Astrocyte (in vitro differentiated cells and primary cell): ENCODE measurements around the gene SOAT2. TPM values are rescaled to one million over a fixed set of nuclear protein-coding genes. Genes with fewer than 3 reads are reported as not detected.
"Not testable (repeated sequence)": the region's sequence is repeated elsewhere in the genome, so short reads cannot be mapped to it uniquely, and the experiment has no call there.

Experiments
- DNase-seq: peaks from one replicate; pipeline ENCODE4 v3.0.0-alpha.2; 2010; ENCODE audit warnings: low read depth
- FAIRE-seq: peaks from 2 replicates; lab custom pipeline; 2011; peaks lifted over from hg19 to GRCh38; lab: Jason Lieb, UNC
- H2AFZ ChIP-seq: 2 replicates; pipeline ENCODE4 v1.6.0; 2012; ENCODE audit warnings: low read depth, low read length, inconsistent platforms
- H3K27ac ChIP-seq: 2 replicates; pipeline ENCODE4 v1.5.1; 2011; ENCODE audit warnings: low read depth, low read length, inconsistent platforms
- H3K27me3 ChIP-seq: 2 replicates; pipeline ENCODE4 v1.6.0; 2011; ENCODE audit warnings: low read length, inconsistent platforms; ENCODE audit not compliant: insufficient read depth
- H3K36me3 ChIP-seq: 2 replicates; pipeline ENCODE4 v1.5.1; 2011; ENCODE audit warnings: low read length, inconsistent platforms; ENCODE audit not compliant: insufficient read depth
- H3K4me1 ChIP-seq: 2 replicates; pipeline ENCODE4 v1.5.1; 2011; ENCODE audit warnings: low read length, inconsistent platforms; ENCODE audit not compliant: insufficient read depth
- H3K4me2 ChIP-seq: 2 replicates; pipeline ENCODE4 v1.6.0; 2012; ENCODE audit warnings: low read length, inconsistent platforms
- H3K4me3 ChIP-seq: 2 replicates; pipeline ENCODE4 v1.5.1; 2011; ENCODE audit warnings: low read depth, mild to moderate bottlenecking, low read length, inconsistent platforms; ENCODE audit not compliant: insufficient read depth
- H3K79me2 ChIP-seq: 2 replicates; pipeline ENCODE4 v1.6.0; 2012; ENCODE audit warnings: mild to moderate bottlenecking, low read length, inconsistent platforms; ENCODE audit not compliant: insufficient read depth
- H3K9ac ChIP-seq: 2 replicates; pipeline ENCODE4 v1.6.0; 2012; ENCODE audit warnings: mild to moderate bottlenecking, low read length, inconsistent platforms
- H3K9me3 ChIP-seq: 2 replicates; pipeline ENCODE4 v1.5.1; 2012; ENCODE audit warnings: low read depth, mild to moderate bottlenecking, low read length, inconsistent platforms; ENCODE audit not compliant: insufficient read depth
- H4K20me1 ChIP-seq: 2 replicates; pipeline ENCODE4 v1.6.0; 2012; ENCODE audit warnings: low read length, inconsistent platforms; ENCODE audit not compliant: insufficient read depth
- H3K27ac Mint-ChIP-seq: one replicate; pipeline ENCODE4 v1.8.0; 2021; ENCODE audit warnings: mild to moderate bottlenecking, mixed read lengths; ENCODE audit not compliant: unreplicated experiment
- H3K27me3 Mint-ChIP-seq: one replicate; pipeline ENCODE4 v1.8.0; 2021; ENCODE audit warnings: low read depth, mixed read lengths; ENCODE audit not compliant: unreplicated experiment
- H3K36me3 Mint-ChIP-seq: one replicate; pipeline ENCODE4 v1.8.0; 2021; ENCODE audit warnings: low read depth, mixed read lengths; ENCODE audit not compliant: unreplicated experiment
- H3K4me1 Mint-ChIP-seq: one replicate; pipeline ENCODE4 v1.8.0; 2021; ENCODE audit warnings: low read depth, mixed read lengths; ENCODE audit not compliant: unreplicated experiment
- H3K4me3 Mint-ChIP-seq: one replicate; pipeline ENCODE4 v1.8.0; 2021; ENCODE audit warnings: mild to moderate bottlenecking, moderate library complexity, mixed read lengths; ENCODE audit not compliant: unreplicated experiment
- H3K9me3 Mint-ChIP-seq: one replicate; pipeline ENCODE4 v1.8.0; 2021; ENCODE audit warnings: mild to moderate bottlenecking, mixed read lengths; ENCODE audit not compliant: unreplicated experiment
- CTCF ChIP-seq: IDR thresholded peaks from 2 replicates; pipeline ENCODE4 v1.5.1; 2011; ENCODE audit warnings: low read depth, mild to moderate bottlenecking, inconsistent platforms, low read length, moderate library complexity; ENCODE audit not compliant: insufficient read depth
- EZH2 ChIP-seq: IDR thresholded peaks from 2 replicates; pipeline ENCODE4 v1.6.1; 2012; ENCODE audit warnings: mild to moderate bottlenecking, low read length, inconsistent platforms; ENCODE audit not compliant: insufficient read depth
- total RNA-seq: library from RNA; stranded (reverse); gene quantifications from 2 replicates; pipeline ENCODE4 v1.2.1, GENCODE V29; 2021

Gene SOAT2
- total RNA-seq, 1 donor from 2014 or later: not detected

GRCh38 chr12:53095596-53095895, 7.7 kb upstream of the SOAT2 start:
- not testable (repeated sequence) for FAIRE-seq, H3K9me3 ChIP-seq, H2AFZ ChIP-seq, H3K27ac ChIP-seq, H3K27me3 ChIP-seq, H3K4me2 ChIP-seq, H3K79me2 ChIP-seq, H4K20me1 ChIP-seq, DNase-seq, H3K27ac Mint-ChIP-seq, H3K9me3 Mint-ChIP-seq, H3K36me3 ChIP-seq, H3K4me3 Mint-ChIP-seq, H3K4me3 ChIP-seq, H3K36me3 Mint-ChIP-seq, H3K9ac ChIP-seq
- H3K27me3 Mint-ChIP-seq: peaks cover 31% of the 10 kb centered on the region
- H3K4me1 ChIP-seq: peaks cover 31% of the 10 kb centered on the region
- peaks cover 23% of the 10 kb centered on the region for H3K4me1 Mint-ChIP-seq

- no peak for FAIRE-seq
- Histone ChIP-seq H3K27ac (no peak overlapping the region), H3K36me3 (no peaks in the 10 kb centered on the region), H3K9ac (peak overlapping the region; percentile 82), H3K79me2 (no peaks in the 10 kb centered on the region), H3K4me2 (peak overlapping the region; percentile 96), H3K27me3 (no peaks in the 10 kb centered on the region), H3K4me1 (peaks cover 31% of the 10 kb centered on the region), H3K9me3 (no peaks in the 10 kb centered on the region), H4K20me1 (no peaks in the 10 kb centered on the region), H2AFZ (no peak overlapping the region), H3K4me3 (no peak overlapping the region)
- no peak overlapping the region for H3K4me3 Mint-ChIP-seq
- H3K27ac Mint-ChIP-seq: no peak overlapping the region
- H3K36me3 Mint-ChIP-seq: no peaks in the 10 kb centered on the region
- TF ChIP-seq CTCF (no peak), EZH2 (no peak)
- peaks cover 2% of the 10 kb centered on the region for H3K9me3 Mint-ChIP-seq
- DNase-seq: peak; percentile 72
- H3K27me3 Mint-ChIP-seq: peaks cover 26% of the 10 kb centered on the region
- peaks cover 23% of the 10 kb centered on the region for H3K4me1 Mint-ChIP-seq
Measured at GRCh38 chr12:53096089-53096741, 7.1 kb upstream of the SOAT2 start.

DNA sequence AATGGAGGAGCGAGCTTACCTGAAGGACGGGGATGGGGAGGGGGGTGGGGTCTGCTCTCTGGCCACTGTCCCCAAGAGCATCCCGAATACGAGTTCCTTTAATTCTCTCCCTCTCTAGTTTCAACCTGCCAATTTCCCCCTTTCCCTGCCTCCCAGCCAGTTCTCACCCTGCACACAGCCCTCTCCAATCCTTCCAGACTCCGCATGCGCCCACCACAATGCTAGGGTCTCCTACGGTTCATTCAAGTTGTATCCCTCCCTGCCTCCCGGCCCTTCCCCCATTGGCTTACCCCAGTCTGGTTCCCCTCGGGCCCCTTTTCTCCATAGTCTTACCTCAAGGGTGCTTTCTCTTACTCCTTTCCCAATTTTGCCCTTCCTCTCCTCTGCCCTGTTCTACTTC, 6.5 kb upstream of the SOAT2 start:
- peaks cover 2% of the 10 kb centered on the region for H3K9me3 Mint-ChIP-seq
- H3K4me2 ChIP-seq: peak overlapping the region; percentile 96
- no peaks in the 10 kb centered on the region for H3K9me3 ChIP-seq
- peak overlapping the region; percentile 7 for H3K27ac Mint-ChIP-seq
- H3K4me3 ChIP-seq: peak overlapping the region; percentile 65
- no peaks in the 10 kb centered on the region for H3K36me3 ChIP-seq
- no peak for DNase-seq
- peak overlapping the region; percentile 82 for H3K9ac ChIP-seq
- H3K79me2 ChIP-seq: no peaks in the 10 kb centered on the region
- peak overlapping the region; percentile 78 for H3K4me3 Mint-ChIP-seq
- peaks cover 25% of the 10 kb centered on the region for H3K27me3 Mint-ChIP-seq
- peaks cover 31% of the 10 kb centered on the region for H3K4me1 ChIP-seq
- no peaks in the 10 kb centered on the region for H3K36me3 Mint-ChIP-seq
- TF ChIP-seq CTCF (no peak), EZH2 (no peak)
- peaks cover 23% of the 10 kb centered on the region for H3K4me1 Mint-ChIP-seq
- H3K27me3 ChIP-seq: no peaks in the 10 kb centered on the region
- peak overlapping the region; percentile 85 for H2AFZ ChIP-seq
- FAIRE-seq: no peak
- no peaks in the 10 kb centered on the region for H4K20me1 ChIP-seq
- H3K27ac ChIP-seq: peak overlapping the region; percentile 88
